ENCODE data around the gene PTPN7.

PTPN7 gene

DNA sequence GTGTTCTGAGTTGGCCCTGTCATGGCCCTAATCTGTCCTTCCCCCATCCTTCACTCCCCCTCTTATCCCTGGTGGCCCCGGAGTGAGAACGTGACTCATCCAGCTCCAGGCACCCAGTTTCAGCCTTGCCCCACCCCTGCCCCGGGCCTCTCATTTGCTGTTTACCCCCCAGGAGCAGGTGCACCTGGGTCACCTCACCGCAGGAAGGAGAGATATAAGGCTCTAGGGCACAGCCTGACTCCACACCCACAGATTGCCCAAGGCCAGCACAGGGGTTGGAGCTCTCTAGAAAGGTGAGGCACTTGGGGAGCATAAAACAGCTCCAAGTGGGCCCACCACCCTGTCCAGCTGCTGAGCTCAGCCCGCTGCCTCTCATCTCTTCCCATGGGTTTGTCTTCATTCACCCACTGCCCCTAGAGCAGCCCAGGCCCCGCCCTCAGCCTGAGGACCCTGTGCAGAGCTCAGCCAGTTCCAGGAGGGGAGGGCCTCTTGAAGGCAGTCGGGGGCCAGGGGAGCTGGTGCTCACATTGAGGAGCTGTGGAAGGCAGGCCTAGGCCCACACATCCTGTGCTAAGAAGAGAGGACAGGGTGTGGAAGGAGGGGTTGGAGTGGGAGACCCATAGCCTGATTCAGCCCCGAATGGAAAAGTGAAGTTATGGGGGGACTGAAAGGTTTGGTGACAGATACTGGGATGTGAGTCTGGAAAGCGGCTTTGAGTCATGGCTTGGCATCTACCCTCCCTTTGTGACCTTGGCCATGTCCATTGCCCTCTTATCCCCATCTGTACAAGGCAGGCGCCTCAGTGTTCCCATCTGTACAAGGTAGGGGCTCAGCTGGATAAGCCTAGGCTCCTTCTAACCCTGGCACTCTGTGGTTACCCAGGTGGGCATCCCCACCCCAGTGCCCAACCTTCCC lies 53.8 kb downstream of the PTPN7 start:
- DNase-seq (ENCODE audit: low read depth): no peak

GRCh38 chr1:202105571-202106339 lies 54.6 kb downstream of the PTPN7 start:
- no peak for DNase-seq (ENCODE audit: low read depth)

GRCh38 chr1:202104073-202104472 lies 56.3 kb downstream of the PTPN7 start:
- DNase-seq (ENCODE audit: low read depth): no peak

GRCh38 chr1:202101184-202101583 lies 59.2 kb downstream of the PTPN7 start:
- DNase-seq (ENCODE audit: low read depth): no peak

Measured in activated T-cell treated with anti-CD3 and anti-CD28 coated beads for 48 hours (primary cell).